IPS DF 6.9 (cell line): Measurements from ENCODE around the gene SLC50A1.

Experiments used
- DNase-seq: peaks from one replicate; pipeline ENCODE4 v3.0.0-alpha.2; 2013; ENCODE audit warnings: low read depth, low spot score
- H3K27ac ChIP-seq: one replicate; pipeline ENCODE4 v1.5.1; 2013; ENCODE audit warnings: low read length, control low read depth
- H3K27me3 ChIP-seq: 2 replicates; pipeline ENCODE4 v1.6.1; 2013; ENCODE audit warnings: mild to moderate bottlenecking, low read length; ENCODE audit not compliant: control insufficient read depth, insufficient read depth
- H3K36me3 ChIP-seq: 2 replicates; pipeline ENCODE4 v1.6.1; 2013; ENCODE audit warnings: low read length; ENCODE audit not compliant: control insufficient read depth, insufficient read depth
- H3K4me1 ChIP-seq: 2 replicates; pipeline ENCODE4 v1.6.1; 2013; ENCODE audit warnings: low read length; ENCODE audit not compliant: control insufficient read depth, insufficient read depth
- H3K4me3 ChIP-seq: 2 replicates; pipeline ENCODE4 v1.5.1; 2013; ENCODE audit warnings: mild to moderate bottlenecking, low read length
- H3K9me3 ChIP-seq: 2 replicates; pipeline ENCODE4 v1.6.1; 2013; ENCODE audit warnings: low read length, inconsistent platforms; ENCODE audit not compliant: control insufficient read depth, insufficient read depth
- WGBS: extraction: QIAGEN DNeasy Blood & Tissue Kit; methylation state at CpG from one replicate; pipeline ENCODE4 v1.1.7; 2013; ENCODE audit warnings: mixed read lengths, missing lambda C conversion rate; ENCODE audit not compliant: insufficient read length, insufficient coverage; 5-methylcytosine and 5-hydroxymethylcytosine counted together

SLC50A1 gene

GRCh38 chr1:155184835-155185782 lies 49.5 kb downstream of the SLC50A1 start:
- DNase-seq: no peak
- peaks cover 9% of the 10 kb centered on the region; the same call in 1 of the 2 replicates for H3K4me1 ChIP-seq
- H3K4me3 ChIP-seq: no peak overlapping the region
- peaks cover 5% of the 10 kb centered on the region for H3K36me3 ChIP-seq
- H3K27ac ChIP-seq: no peak overlapping the region
- H3K27me3 ChIP-seq: no peaks in the 10 kb centered on the region
- WGBS: no CpG with 5 or more reads among the region's 21 CpGs
- H3K9me3 ChIP-seq: no peaks in the 10 kb centered on the region

GRCh38 chr1:155185783-155186066 lies 50.1 kb downstream of the SLC50A1 start:
- Histone ChIP-seq H3K9me3 (no peaks in the 10 kb centered on the region), H3K27me3 (no peaks in the 10 kb centered on the region), H3K4me3 (no peak overlapping the region), H3K4me1 (peaks cover 9% of the 10 kb centered on the region; the same call in 1 of the 2 replicates), H3K36me3 (peaks cover 5% of the 10 kb centered on the region), H3K27ac (no peak overlapping the region)
- WGBS: no CpG with 5 or more reads among the region's 6 CpGs
- DNase-seq: no peak

GRCh38 chr1:155186067-155186793 lies 50.6 kb downstream of the SLC50A1 start:
- no peak for DNase-seq

GRCh38 chr1:155186794-155187455 lies 51.3 kb downstream of the SLC50A1 start:
- no peaks in the 10 kb centered on the region for H3K27me3 ChIP-seq
- WGBS: no CpG with 5 or more reads among the region's 14 CpGs
- H3K9me3 ChIP-seq: no peaks in the 10 kb centered on the region
- H3K4me3 ChIP-seq: no peak overlapping the region
- no peak for DNase-seq
- H3K27ac ChIP-seq: no peak overlapping the region
- H3K4me1 ChIP-seq: peaks cover 9% of the 10 kb centered on the region; the same call in 1 of the 2 replicates
- peaks cover 5% of the 10 kb centered on the region for H3K36me3 ChIP-seq

More at GRCh38 chr1:155186067-155186793, 50.6 kb downstream of the SLC50A1 start:
- Histone ChIP-seq H3K27ac (no peak overlapping the region), H3K4me1 (peaks cover 9% of the 10 kb centered on the region; the same call in 1 of the 2 replicates), H3K4me3 (no peak overlapping the region), H3K9me3 (no peaks in the 10 kb centered on the region), H3K27me3 (no peaks in the 10 kb centered on the region), H3K36me3 (peaks cover 5% of the 10 kb centered on the region)
- no CpG with 5 or more reads among the region's 8 CpGs for WGBS

GRCh38 chr1:155187456-155187891 lies 51.8 kb downstream of the SLC50A1 start:
- no peaks in the 10 kb centered on the region for H3K9me3 ChIP-seq

GRCh38 chr1:155188268-155188667 lies 52.6 kb downstream of the SLC50A1 start:
- Histone ChIP-seq H3K4me1 (peaks cover 12% of the 10 kb centered on the region; the same call in 1 of the 2 replicates), H3K4me3 (no peak overlapping the region), H3K27ac (no peak overlapping the region), H3K36me3 (peaks cover 5% of the 10 kb centered on the region), H3K27me3 (no peaks in the 10 kb centered on the region), H3K9me3 (no peaks in the 10 kb centered on the region)
- DNase-seq: no peak
- whole genome bisulfite sequencing: no CpG with 5 or more reads among the region's 14 CpGs

More at GRCh38 chr1:155187456-155187891, 51.8 kb downstream of the SLC50A1 start:
- H3K4me3 ChIP-seq: no peak overlapping the region
- H3K4me1 ChIP-seq: peaks cover 10% of the 10 kb centered on the region; the same call in 1 of the 2 replicates
- WGBS: no CpG with 5 or more reads among the region's 16 CpGs
- H3K27me3 ChIP-seq: no peaks in the 10 kb centered on the region
- peaks cover 5% of the 10 kb centered on the region for H3K36me3 ChIP-seq
- no peak overlapping the region for H3K27ac ChIP-seq
- no peak for DNase-seq
